Measurements from ENCODE around the gene ZC3H18.

DNA sequence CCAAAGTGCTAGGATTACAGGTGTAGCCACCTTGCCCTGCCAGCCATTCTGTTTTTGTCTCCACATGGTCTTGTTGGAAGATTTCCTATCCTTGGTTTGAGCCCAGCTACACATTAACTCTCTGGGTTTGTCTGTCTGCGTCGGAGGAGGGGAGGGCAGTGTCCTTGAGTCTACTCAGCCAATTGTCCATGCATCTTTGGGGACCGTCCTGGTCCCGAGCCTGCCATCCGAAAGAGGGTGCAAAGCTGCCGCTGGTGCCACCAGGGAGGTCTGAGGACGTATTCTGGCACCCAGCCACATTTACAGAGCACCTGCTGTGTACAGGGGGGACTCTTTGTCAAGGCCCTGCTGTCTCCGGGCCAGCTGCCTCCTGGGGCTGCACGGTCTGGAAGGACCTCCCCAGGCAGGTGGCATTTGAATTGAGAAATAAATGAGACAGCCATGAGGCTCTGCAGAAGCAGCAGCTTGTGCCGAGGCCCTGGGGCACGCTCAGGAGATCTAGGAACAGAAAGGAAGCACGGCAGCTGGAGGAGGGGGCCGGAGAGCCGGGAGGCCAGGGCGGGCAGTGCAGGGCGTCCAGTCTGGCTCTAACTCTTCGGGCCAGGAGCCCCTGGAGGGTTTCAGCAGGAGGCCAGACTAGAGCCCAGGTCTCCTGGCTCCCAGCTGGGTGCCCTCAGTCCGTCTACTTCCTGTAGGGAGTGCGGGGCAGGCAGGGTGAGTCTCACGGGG, 79.2 kb downstream of the ZC3H18 start:
- no peak for TF ChIP-seq CTCF (conservative IDR thresholded peaks at IDR 0.05)
- no peak for TF ChIP-seq EZH2 (IDR thresholded peaks at IDR 0.05; ENCODE audit: low read depth)
